Measurements from ENCODE around the gene MRLN. TPM values are rescaled to one million over a fixed set of nuclear protein-coding genes. Genes with fewer than 3 reads are reported as not detected.

MRLN gene
- total RNA-seq: not detected

GRCh38 chr10:59753267-59753666 is at the start of gene MRLN:
Gene MRLN, minus strand, starts transcription at chr10:59753455.
- WGBS, 2 donors (ENCODE audit: low coverage in 1 of 2): 47 to 60% methylated on average over 3 of the region's 3 CpGs
- no peak within 1 kb of the TSS for H3K27ac ChIP-seq
- peaks cover 0 to 4% (median 0%) of the 10 kb centered on the region in 4 donors for H3K4me1 ChIP-seq
- no peaks in the 10 kb centered on the region for H3K36me3 ChIP-seq
- no peak for DNase-seq
- H3K4me3 ChIP-seq: no peak within 1 kb of the TSS
- in situ Hi-C loops (cut with MboI; ENCODE audit: low pct_ligation_motif_present in 1 of 4, low pct_unique_long_range_greater_than_20kb in 1 of 4, low sequenced_read_pairs in 3 of 4): no loop called here
- TF ChIP-seq POLR2AphosphoS5 (IDR thresholded peaks at IDR 0.05) (no peak), CTCF (IDR thresholded peaks at IDR 0.05) (no peak), EP300 (IDR thresholded peaks at IDR 0.05; ENCODE audit: low read depth) (no peak), POLR2A (IDR thresholded peaks at IDR 0.05) (no peak)
- intact Hi-C loops (cut with DNase I; ENCODE audit: low total_unique reads): no loop called here
- no peaks in the 10 kb centered on the region for H3K27me3 ChIP-seq
- H3K9me3 ChIP-seq: no peaks in the 10 kb centered on the region

- WGBS, 2 donors (ENCODE audit: low coverage in 1 of 2): 87 to 100% methylated on average over 2 of the region's 2 CpGs
- H3K27ac ChIP-seq: no peak overlapping the region
- no peak for DNase-seq
- in situ Hi-C loops (cut with MboI; ENCODE audit: low pct_ligation_motif_present in 1 of 4, low pct_unique_long_range_greater_than_20kb in 1 of 4, low sequenced_read_pairs in 3 of 4): loop anchor here (10.0 to 25.0 kb wide), 4 partner anchors 176 to 1014 kb away; no protein-coding TSS in a partner anchor
- no peaks in the 10 kb centered on the region for H3K27me3 ChIP-seq
- intact Hi-C loops (cut with DNase I; ENCODE audit: low total_unique reads): no loop called here
- no peak overlapping the region for H3K4me3 ChIP-seq
- TF ChIP-seq EP300 (IDR thresholded peaks at IDR 0.05; ENCODE audit: low read depth) (no peak), CTCF (IDR thresholded peaks at IDR 0.05) (no peak), POLR2A (IDR thresholded peaks at IDR 0.05) (no peak), POLR2AphosphoS5 (IDR thresholded peaks at IDR 0.05) (no peak)
- no peaks in the 10 kb centered on the region for H3K9me3 ChIP-seq
- no peaks in the 10 kb centered on the region for H3K4me1 ChIP-seq
- H3K36me3 ChIP-seq: peaks cover 0 to 24% (median 8%) of the 10 kb centered on the region in 4 donors
These were observed 47.9 kb upstream of the MRLN start for GRCh38 chr10:59801171-59801570.

- no peak for TF ChIP-seq CTCF (IDR thresholded peaks at IDR 0.05)
- TF ChIP-seq POLR2AphosphoS5 (IDR thresholded peaks at IDR 0.05): no peak
- TF ChIP-seq POLR2A (IDR thresholded peaks at IDR 0.05): no peak
- TF ChIP-seq EP300 (IDR thresholded peaks at IDR 0.05; ENCODE audit: low read depth): no peak
- in situ Hi-C loops (cut with MboI; ENCODE audit: low pct_ligation_motif_present in 1 of 4, low pct_unique_long_range_greater_than_20kb in 1 of 4, low sequenced_read_pairs in 3 of 4): no loop called here
- intact Hi-C loops (cut with DNase I; ENCODE audit: low total_unique reads): no loop called here
- no peaks in the 10 kb centered on the region for H3K4me1 ChIP-seq
- no peaks in the 10 kb centered on the region for H3K27me3 ChIP-seq
- H3K4me3 ChIP-seq: no peak overlapping the region
- H3K9me3 ChIP-seq: no peaks in the 10 kb centered on the region
- peaks cover 0 to 17% (median 7%) of the 10 kb centered on the region in 4 donors for H3K36me3 ChIP-seq
- no peak for DNase-seq
- 90% methylated on average over 1 of the region's 1 CpG; no CpG with 5 or more reads in 1 of the 2 donors for WGBS, 2 donors (ENCODE audit: low coverage in 1 of 2)
- H3K27ac ChIP-seq: no peak overlapping the region
These were observed 46.2 kb upstream of the MRLN start for GRCh38 chr10:59799421-59799820.

- 61 to 74% methylated on average over 2 of the region's 2 CpGs for WGBS, 2 donors (ENCODE audit: low coverage in 1 of 2)
- no peak for DNase-seq
- TF ChIP-seq CTCF (IDR thresholded peaks at IDR 0.05): no peak
- no peak for TF ChIP-seq EP300 (IDR thresholded peaks at IDR 0.05; ENCODE audit: low read depth)
- no peak for TF ChIP-seq POLR2AphosphoS5 (IDR thresholded peaks at IDR 0.05)
- no peak for TF ChIP-seq POLR2A (IDR thresholded peaks at IDR 0.05)
- no peaks in the 10 kb centered on the region for H3K27me3 ChIP-seq
- H3K27ac ChIP-seq: no peak overlapping the region
- in situ Hi-C loops (cut with MboI; ENCODE audit: low pct_ligation_motif_present in 1 of 4, low pct_unique_long_range_greater_than_20kb in 1 of 4, low sequenced_read_pairs in 3 of 4): no loop called here
- H3K9me3 ChIP-seq: no peaks in the 10 kb centered on the region
- peaks cover 0 to 21% (median 9%) of the 10 kb centered on the region in 4 donors for H3K36me3 ChIP-seq
- H3K4me3 ChIP-seq: no peak overlapping the region
- H3K4me1 ChIP-seq: no peaks in the 10 kb centered on the region
- intact Hi-C loops (cut with DNase I; ENCODE audit: low total_unique reads): no loop called here
These were observed 40.7 kb upstream of the MRLN start for GRCh38 chr10:59793919-59794318.
